ENCODE measurements around the gene HRH3.
A peak's percentile ranks its signal among the peaks of the same experiment; 100 is the strongest.

HRH3 gene

DNA sequence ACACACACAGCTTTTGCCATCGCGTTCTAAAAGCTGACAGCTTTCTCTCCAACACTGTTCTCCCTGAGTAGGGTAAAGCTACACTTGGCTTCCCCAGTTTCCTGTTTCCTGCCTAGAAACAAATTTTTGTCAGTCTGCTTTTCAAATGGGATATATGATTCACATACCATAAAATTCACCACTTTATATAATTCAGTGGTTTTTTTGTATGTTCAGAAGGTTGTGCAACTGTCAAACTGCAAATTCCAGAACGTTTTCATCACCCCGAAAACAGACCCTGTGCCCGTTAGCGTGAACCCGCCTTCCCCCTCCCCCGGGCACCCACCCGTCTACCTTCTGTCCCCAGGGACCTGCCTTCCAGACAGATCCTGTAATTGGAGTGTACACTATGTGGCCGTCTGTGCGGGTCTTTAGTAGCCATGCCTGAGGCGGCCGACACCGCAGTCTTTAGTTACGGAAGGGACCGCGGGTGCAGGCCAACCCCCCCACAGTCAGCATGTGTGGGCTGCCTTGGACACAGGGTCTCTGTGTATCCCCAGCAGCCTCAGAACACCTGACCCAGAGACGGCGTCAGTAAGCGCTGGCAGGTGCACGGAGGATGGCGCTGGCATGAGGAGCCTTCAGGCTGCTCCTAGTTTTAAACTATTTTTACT, 16.6 kb downstream of the HRH3 start:
- H3K9me3 ChIP-seq (ENCODE audit: control insufficient read depth, insufficient read depth, low read length), result no peaks in the 10 kb centered on the region
- no peak for TF ChIP-seq CTCF (IDR thresholded peaks at IDR 0.05; ENCODE audit: low read depth, low read length, poor library complexity, severe bottlenecking)
- TF ChIP-seq EZH2phosphoT487 (IDR thresholded peaks at IDR 0.05; ENCODE audit: borderline replicate concordance, low read length), result no peak
- peak overlapping the region; percentile 83 for H3K27ac ChIP-seq (ENCODE audit: low read depth, low read length)

GRCh38 chr20:62202676-62203377, 17.3 kb downstream of the HRH3 start:
- peaks cover 3% of the 10 kb centered on the region for H3K79me2 ChIP-seq (ENCODE audit: control insufficient read depth, low read length)
- peak overlapping the region; percentile 83 for H3K27ac ChIP-seq (ENCODE audit: low read depth, low read length)
- no peaks in the 10 kb centered on the region for H3K9me2 ChIP-seq (replicated peaks; ENCODE audit: control insufficient read depth, low read length)
- H3K4me3 ChIP-seq (ENCODE audit: low read length), result peak overlapping the region; percentile 18; the same call in 1 of the 2 replicates
- peak overlapping the region; percentile 46 for H3K4me2 ChIP-seq (ENCODE audit: low read length)
- 0 out of 2 replicates have a peak, but pooled peaks cover 13% of the 10 kb centered on the region for H3F3A ChIP-seq (ENCODE audit: control insufficient read depth, insufficient read depth)
- H3K9me3 ChIP-seq (ENCODE audit: control insufficient read depth, insufficient read depth, low read length), result no peaks in the 10 kb centered on the region
- H3K27me3 ChIP-seq (ENCODE audit: control insufficient read depth, low read length), result no peaks in the 10 kb centered on the region
- TF ChIP-seq CTCF (IDR thresholded peaks at IDR 0.05; ENCODE audit: low read depth, low read length, poor library complexity, severe bottlenecking) (no peak), EZH2phosphoT487 (IDR thresholded peaks at IDR 0.05; ENCODE audit: borderline replicate concordance, low read length) (no peak)
- H3K36me3 ChIP-seq (ENCODE audit: control insufficient read depth, low read length), result peaks cover 38% of the 10 kb centered on the region
- H3K4me1 ChIP-seq (ENCODE audit: control insufficient read depth, low read length), result peaks cover 40% of the 10 kb centered on the region
- H4K20me1 ChIP-seq (ENCODE audit: control insufficient read depth, insufficient read depth, low read depth, low read length), result no peaks in the 10 kb centered on the region; the same call in 1 of the 2 replicates

More for the DNA sequence above, 16.6 kb downstream of the HRH3 start:
- Histone ChIP-seq H3F3A (ENCODE audit: control insufficient read depth, insufficient read depth) (0 out of 2 replicates have a peak, but pooled peaks cover 13% of the 10 kb centered on the region), H3K36me3 (ENCODE audit: control insufficient read depth, low read length) (peaks cover 32% of the 10 kb centered on the region), H3K4me2 (ENCODE audit: low read length) (peak overlapping the region; percentile 46), H3K27me3 (ENCODE audit: control insufficient read depth, low read length) (no peaks in the 10 kb centered on the region), H3K9me2 (replicated peaks; ENCODE audit: control insufficient read depth, low read length) (no peaks in the 10 kb centered on the region), H3K79me2 (ENCODE audit: control insufficient read depth, low read length) (peaks cover 3% of the 10 kb centered on the region), H4K20me1 (ENCODE audit: control insufficient read depth, insufficient read depth, low read depth, low read length) (no peaks in the 10 kb centered on the region; the same call in 1 of the 2 replicates), H3K4me3 (ENCODE audit: low read length) (peak overlapping the region; percentile 18; the same call in 1 of the 2 replicates), H3K4me1 (ENCODE audit: control insufficient read depth, low read length) (peaks cover 40% of the 10 kb centered on the region)

GRCh38 chr20:62202083-62202395, 18.0 kb downstream of the HRH3 start:
- Histone ChIP-seq H3K27ac (ENCODE audit: low read depth, low read length) (peak overlapping the region; percentile 83), H3K79me2 (ENCODE audit: control insufficient read depth, low read length) (peaks cover 3% of the 10 kb centered on the region), H3K4me2 (ENCODE audit: low read length) (peak overlapping the region; percentile 72), H3K9me2 (replicated peaks; ENCODE audit: control insufficient read depth, low read length) (no peaks in the 10 kb centered on the region), H3K9me3 (ENCODE audit: control insufficient read depth, insufficient read depth, low read length) (no peaks in the 10 kb centered on the region), H3K4me1 (ENCODE audit: control insufficient read depth, low read length) (peaks cover 40% of the 10 kb centered on the region), H3F3A (ENCODE audit: control insufficient read depth, insufficient read depth) (0 out of 2 replicates have a peak, but pooled peaks cover 13% of the 10 kb centered on the region), H4K20me1 (ENCODE audit: control insufficient read depth, insufficient read depth, low read depth, low read length) (no peaks in the 10 kb centered on the region; the same call in 1 of the 2 replicates), H3K27me3 (ENCODE audit: control insufficient read depth, low read length) (no peaks in the 10 kb centered on the region), H3K36me3 (ENCODE audit: control insufficient read depth, low read length) (peaks cover 44% of the 10 kb centered on the region), H3K4me3 (ENCODE audit: low read length) (peak overlapping the region; percentile 52)
- no peak for TF ChIP-seq CTCF (IDR thresholded peaks at IDR 0.05; ENCODE audit: low read depth, low read length, poor library complexity, severe bottlenecking)
- no peak for TF ChIP-seq EZH2phosphoT487 (IDR thresholded peaks at IDR 0.05; ENCODE audit: borderline replicate concordance, low read length)
